Muscle of back (tissue), 11 donors: ENCODE measurements around the gene CRIP2. TPM values are rescaled to one million over a fixed set of nuclear protein-coding genes. Genes with fewer than 3 reads are reported as not detected.

Source experiments
- DNase-seq, 3 donors: peaks; one replicate each; pipeline versions ENCODE4 v3.0.0 to v3.0.0-alpha.2; 2013
- polyA plus RNA-seq, 10 donors: library from polyadenylated mRNA; unstranded; fragments of 120-200 nt; gene quantifications; one replicate each; pipeline ENCODE4 v1.2.1, GENCODE V29; 2013; ENCODE audit not compliant: insufficient read length in 10 of 10

Gene CRIP2
- polyA plus RNA-seq, 10 donors: 168 to 264 (median 195) TPM

GRCh38 chr14:105458571-105458970 lies 16.1 kb upstream of the CRIP2 start:
- DNase-seq: no peak

- DNase-seq: no peak
These were observed 14.5 kb upstream of the CRIP2 start for GRCh38 chr14:105460116-105460515.

GRCh38 chr14:105460616-105461015 lies 14.0 kb upstream of the CRIP2 start:
- no peak for DNase-seq

GRCh38 chr14:105461903-105462302 lies 12.7 kb upstream of the CRIP2 start:
- no peak for DNase-seq

GRCh38 chr14:105464501-105464900 lies 10.1 kb upstream of the CRIP2 start:
- DNase-seq: no peak

GRCh38 chr14:105465209-105466031 lies 9.2 kb upstream of the CRIP2 start:
- DNase-seq: peak; percentile 55 to 69 (median 58)

- DNase-seq: no peak
These were observed 7.9 kb upstream of the CRIP2 start for GRCh38 chr14:105466531-105467248.

- no peak for DNase-seq
These were observed 7.2 kb upstream of the CRIP2 start for GRCh38 chr14:105467249-105467941.

- no peak for DNase-seq
These were observed 6.6 kb upstream of the CRIP2 start for GRCh38 chr14:105467942-105468471.

GRCh38 chr14:105468621-105469241 lies 5.9 kb upstream of the CRIP2 start:
- no peak for DNase-seq

GRCh38 chr14:105469456-105470349 lies 4.9 kb upstream of the CRIP2 start:
- no peak for DNase-seq

- DNase-seq: peak in 1 of 3 donors; percentile 42
These were observed 4.0 kb upstream of the CRIP2 start for GRCh38 chr14:105470350-105471296.

GRCh38 chr14:105471297-105471821 lies 3.3 kb upstream of the CRIP2 start:
- no peak for DNase-seq

GRCh38 chr14:105471823-105472485 lies 2.7 kb upstream of the CRIP2 start:
- DNase-seq: no peak

- peak in 2 of 3 donors; percentile 56 to 66 for DNase-seq
These were observed 2.1 kb upstream of the CRIP2 start for GRCh38 chr14:105472486-105472991.

GRCh38 chr14:105473033-105473676 lies 1.5 kb upstream of the CRIP2 start:
- no peak for DNase-seq

- peak; percentile 84 to 91 (median 87) for DNase-seq
These were observed 741 bp upstream of the CRIP2 start for GRCh38 chr14:105473677-105474482.
